IgD-negative memory B cell (primary cell): Measurements from ENCODE around the gene CNTRL. TPM values are rescaled to one million over a fixed set of nuclear protein-coding genes. Genes with fewer than 3 reads are reported as not detected.

Source experiments
- H3K27ac Mint-ChIP-seq, 3 donors: one replicate each; pipeline ENCODE4 v1.8.0; 2020 to 2022; ENCODE audit warnings: mild to moderate bottlenecking in 3 of 3, mixed read lengths in 3 of 3, moderate library complexity in 1 of 3
- H3K27me3 Mint-ChIP-seq: one replicate; pipeline ENCODE4 v1.8.0; 2021; ENCODE audit warnings: mixed read lengths
- H3K36me3 Mint-ChIP-seq: one replicate; pipeline ENCODE4 v1.8.0; 2020; ENCODE audit warnings: mild to moderate bottlenecking, mixed read lengths
- H3K4me1 Mint-ChIP-seq, 3 donors: one replicate each; pipeline ENCODE4 v1.8.0; 2020 to 2022; ENCODE audit warnings: mixed read lengths in 3 of 3, mild to moderate bottlenecking in 1 of 3
- H3K4me3 Mint-ChIP-seq, 4 donors: one replicate each; pipeline ENCODE4 v1.8.0; 2020 to 2022; ENCODE audit warnings: mild to moderate bottlenecking in 4 of 4, mixed read lengths in 4 of 4, moderate library complexity in 3 of 4
- H3K9me3 Mint-ChIP-seq, 3 donors: one replicate each; pipeline ENCODE4 v1.8.0; 2020 to 2021; ENCODE audit warnings: mixed read lengths in 3 of 3, mild to moderate bottlenecking in 1 of 3
- polyA plus RNA-seq: library from polyadenylated mRNA; unstranded; fragments of 300-500 nt; fragmentation: Illumina TruSeq; gene quantifications from one replicate; pipeline ENCODE4 v1.2.3, GENCODE V29; 2021

CNTRL gene
- polyA plus RNA-seq, 1 donor from 2014 or later, result 30.4 TPM

GRCh38 chr9:121055642-121056143 is 19.1 kb upstream of the CNTRL start:
- no peak overlapping the region for H3K27ac Mint-ChIP-seq
- H3K4me1 Mint-ChIP-seq, result peaks cover 0 to 3% (median 0%) of the 10 kb centered on the region in 3 donors
- H3K36me3 Mint-ChIP-seq, result peaks cover 13% of the 10 kb centered on the region
- H3K27me3 Mint-ChIP-seq, result no peaks in the 10 kb centered on the region
- H3K9me3 Mint-ChIP-seq, result peaks cover 0 to 7% (median 4%) of the 10 kb centered on the region in 3 donors
- H3K4me3 Mint-ChIP-seq, result no peak overlapping the region

GRCh38 chr9:121057821-121058220 is 16.9 kb upstream of the CNTRL start:
- Mint-ChIP-seq H3K27ac (no peak overlapping the region), H3K27me3 (no peaks in the 10 kb centered on the region), H3K4me3 (no peak overlapping the region), H3K36me3 (peaks cover 11% of the 10 kb centered on the region), H3K4me1 (peaks cover 0 to 3% (median 0%) of the 10 kb centered on the region in 3 donors), H3K9me3 (peaks cover 0 to 7% (median 4%) of the 10 kb centered on the region in 3 donors)

- peaks cover 0 to 7% (median 4%) of the 10 kb centered on the region in 3 donors for H3K9me3 Mint-ChIP-seq
- H3K4me3 Mint-ChIP-seq, result no peak overlapping the region
- no peak overlapping the region for H3K27ac Mint-ChIP-seq
- peaks cover 0 to 3% (median 0%) of the 10 kb centered on the region in 3 donors for H3K4me1 Mint-ChIP-seq
- H3K36me3 Mint-ChIP-seq, result peaks cover 11% of the 10 kb centered on the region
- H3K27me3 Mint-ChIP-seq, result no peaks in the 10 kb centered on the region
These were observed 15.2 kb upstream of the CNTRL start for GRCh38 chr9:121059513-121059912.

- no peaks in the 10 kb centered on the region for H3K27me3 Mint-ChIP-seq
These were observed 14.6 kb upstream of the CNTRL start for GRCh38 chr9:121059998-121060636.

GRCh38 chr9:121066850-121067249 is 7.9 kb upstream of the CNTRL start:
- H3K27me3 Mint-ChIP-seq, result no peaks in the 10 kb centered on the region
- no peak overlapping the region for H3K27ac Mint-ChIP-seq
- H3K9me3 Mint-ChIP-seq, result peaks cover 0 to 15% (median 4%) of the 10 kb centered on the region in 3 donors
- peaks cover 9% of the 10 kb centered on the region for H3K36me3 Mint-ChIP-seq
- H3K4me1 Mint-ChIP-seq, result peaks cover 5 to 9% (median 6%) of the 10 kb centered on the region in 3 donors
- no peak overlapping the region for H3K4me3 Mint-ChIP-seq

More at GRCh38 chr9:121059998-121060636, 14.6 kb upstream of the CNTRL start:
- Mint-ChIP-seq H3K4me3 (no peak overlapping the region), H3K27ac (no peak overlapping the region), H3K9me3 (peaks cover 0 to 7% (median 4%) of the 10 kb centered on the region in 3 donors), H3K36me3 (peaks cover 9% of the 10 kb centered on the region), H3K4me1 (peaks cover 0 to 3% (median 0%) of the 10 kb centered on the region in 3 donors)

GRCh38 chr9:121067640-121068039 is 7.1 kb upstream of the CNTRL start:
- H3K4me3 Mint-ChIP-seq, result peak overlapping the region in 1 of 4 donors; percentile 17
- no peaks in the 10 kb centered on the region for H3K27me3 Mint-ChIP-seq
- H3K27ac Mint-ChIP-seq, result peak overlapping the region in 1 of 3 donors; percentile 52
- peaks cover 9% of the 10 kb centered on the region for H3K36me3 Mint-ChIP-seq
- H3K9me3 Mint-ChIP-seq, result peaks cover 0 to 15% (median 4%) of the 10 kb centered on the region in 3 donors
- peaks cover 11 to 16% (median 12%) of the 10 kb centered on the region in 3 donors for H3K4me1 Mint-ChIP-seq

GRCh38 chr9:121069396-121069795 is 5.4 kb upstream of the CNTRL start:
- peak overlapping the region in 1 of 3 donors; percentile 52 for H3K27ac Mint-ChIP-seq
- peaks cover 2% of the 10 kb centered on the region for H3K27me3 Mint-ChIP-seq
- peaks cover 9% of the 10 kb centered on the region for H3K36me3 Mint-ChIP-seq
- peaks cover 20 to 28% (median 25%) of the 10 kb centered on the region in 3 donors for H3K4me1 Mint-ChIP-seq
- peaks cover 0 to 15% (median 4%) of the 10 kb centered on the region in 3 donors for H3K9me3 Mint-ChIP-seq
- H3K4me3 Mint-ChIP-seq, result no peak overlapping the region

GRCh38 chr9:121071370-121071755 is 3.4 kb upstream of the CNTRL start:
- H3K4me1 Mint-ChIP-seq, result peaks cover 32 to 37% (median 35%) of the 10 kb centered on the region in 3 donors
- H3K9me3 Mint-ChIP-seq, result peaks cover 0 to 15% (median 4%) of the 10 kb centered on the region in 3 donors

GRCh38 chr9:121071756-121072421 is 2.9 kb upstream of the CNTRL start:
- Mint-ChIP-seq H3K27me3 (peaks cover 2% of the 10 kb centered on the region), H3K4me1 (peaks cover 38 to 43% (median 40%) of the 10 kb centered on the region in 3 donors), H3K27ac (peak overlapping the region; percentile 95 to 99 (median 96)), H3K9me3 (peaks cover 0 to 15% (median 4%) of the 10 kb centered on the region in 3 donors), H3K4me3 (peak overlapping the region; percentile 82 to 95 (median 94)), H3K36me3 (peaks cover 5% of the 10 kb centered on the region)

More at GRCh38 chr9:121071370-121071755, 3.4 kb upstream of the CNTRL start:
- peaks cover 7% of the 10 kb centered on the region for H3K36me3 Mint-ChIP-seq
- H3K4me3 Mint-ChIP-seq, result peak overlapping the region; percentile 82 to 95 (median 94)
- H3K27ac Mint-ChIP-seq, result peak overlapping the region; percentile 95 to 99 (median 96)
- H3K27me3 Mint-ChIP-seq, result peaks cover 2% of the 10 kb centered on the region

- Mint-ChIP-seq H3K4me3 (peak overlapping the region; percentile 85 to 99 (median 94)), H3K27me3 (peaks cover 2% of the 10 kb centered on the region), H3K4me1 (peaks cover 41 to 47% (median 47%) of the 10 kb centered on the region in 3 donors), H3K27ac (peak overlapping the region; percentile 95 to 99 (median 96)), H3K9me3 (peaks cover 0 to 11% (median 4%) of the 10 kb centered on the region in 3 donors), H3K36me3 (no peaks in the 10 kb centered on the region)
These were observed 1.7 kb upstream of the CNTRL start for GRCh38 chr9:121073038-121073437.

GRCh38 chr9:121075251-121076036 is 689 bp downstream of the CNTRL start:
- Mint-ChIP-seq H3K36me3 (no peaks in the 10 kb centered on the region), H3K9me3 (no peaks in the 10 kb centered on the region), H3K4me3 (peak overlapping the region; percentile 93 to 99 (median 96)), H3K27me3 (peaks cover 2% of the 10 kb centered on the region), H3K27ac (peak overlapping the region; percentile 94 to 97 (median 96)), H3K4me1 (peaks cover 44 to 51% (median 45%) of the 10 kb centered on the region in 3 donors)

GRCh38 chr9:121082075-121082474 is 7.3 kb downstream of the CNTRL start:
- H3K27me3 Mint-ChIP-seq, result no peaks in the 10 kb centered on the region
- H3K4me1 Mint-ChIP-seq, result peaks cover 11 to 28% (median 23%) of the 10 kb centered on the region in 3 donors
- no peak overlapping the region for H3K4me3 Mint-ChIP-seq
- no peak overlapping the region for H3K27ac Mint-ChIP-seq
- peaks cover 14% of the 10 kb centered on the region for H3K36me3 Mint-ChIP-seq
- H3K9me3 Mint-ChIP-seq, result no peaks in the 10 kb centered on the region

- H3K4me1 Mint-ChIP-seq, result peaks cover 11 to 33% (median 25%) of the 10 kb centered on the region in 3 donors
- H3K9me3 Mint-ChIP-seq, result no peaks in the 10 kb centered on the region
- H3K27me3 Mint-ChIP-seq, result no peaks in the 10 kb centered on the region
- peak overlapping the region in 1 of 3 donors; percentile 14 for H3K27ac Mint-ChIP-seq
- no peak overlapping the region for H3K4me3 Mint-ChIP-seq
- H3K36me3 Mint-ChIP-seq, result peaks cover 14% of the 10 kb centered on the region
These were observed 10.9 kb downstream of the CNTRL start for GRCh38 chr9:121085661-121086060.

- Mint-ChIP-seq H3K27ac (peak overlapping the region in 1 of 3 donors; percentile 33), H3K36me3 (peaks cover 11% of the 10 kb centered on the region), H3K4me1 (peaks cover 7 to 20% (median 17%) of the 10 kb centered on the region in 3 donors), H3K9me3 (no peaks in the 10 kb centered on the region), H3K27me3 (no peaks in the 10 kb centered on the region), H3K4me3 (no peak overlapping the region)
These were observed 13.8 kb downstream of the CNTRL start for GRCh38 chr9:121088576-121088975.
